ENCODE data around the gene CDCP2. TPM values are rescaled to one million over a fixed set of nuclear protein-coding genes. Genes with fewer than 3 reads are reported as not detected.

CDCP2 gene
- total RNA-seq, 2 donors from 2014 or later, result 0.23 TPM; not detected in 1

- TF ChIP-seq CTCF (IDR thresholded peaks at IDR 0.05) (no peak), POLR2AphosphoS5 (IDR thresholded peaks at IDR 0.05) (no peak)
- H3K27me3 ChIP-seq (replicated peaks; ENCODE audit: insufficient read depth), result no peaks in the 10 kb centered on the region
These were observed 34.1 kb downstream of the CDCP2 start for GRCh38 chr1:54118704-54119103.

DNA sequence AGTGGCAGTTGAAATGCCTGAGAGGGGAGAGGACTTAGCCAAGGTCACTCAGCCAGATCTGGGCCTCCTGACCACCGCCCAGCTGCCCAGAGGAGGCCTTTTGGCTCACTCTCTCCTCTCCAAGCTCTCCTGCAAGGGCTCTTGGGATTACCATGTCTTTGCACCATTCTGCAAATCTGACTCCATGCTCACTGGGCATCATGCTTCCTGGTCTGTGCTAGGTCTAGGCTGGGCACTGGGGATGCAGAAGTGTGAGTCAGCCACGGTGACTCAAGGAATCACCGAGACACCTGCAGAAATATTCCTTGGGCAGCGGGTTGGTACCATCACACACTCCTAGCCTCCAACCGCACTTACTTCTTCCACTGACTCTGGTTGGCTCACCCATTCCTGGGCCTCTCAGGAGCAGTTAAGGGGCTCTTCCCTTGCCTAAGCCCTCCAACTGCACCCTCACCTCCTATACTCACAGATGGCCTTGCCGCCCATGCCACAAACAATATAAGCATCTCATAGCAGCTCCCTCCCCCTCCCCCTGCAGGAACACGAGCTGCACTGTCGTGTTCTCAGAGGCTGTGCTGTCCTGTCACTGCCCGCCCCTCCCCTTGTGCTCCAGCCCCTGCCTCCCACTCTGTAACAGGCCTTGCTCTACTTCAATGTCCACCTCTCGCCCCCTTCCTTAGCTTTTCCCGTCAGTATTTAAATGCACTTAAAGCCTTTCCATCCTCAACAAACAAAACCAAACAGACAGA, 34.8 kb downstream of the CDCP2 start:
- TF ChIP-seq POLR2A (IDR thresholded peaks at IDR 0.05) (no peak), CTCF (IDR thresholded peaks at IDR 0.05) (no peak), POLR2AphosphoS5 (IDR thresholded peaks at IDR 0.05) (no peak)
- Histone ChIP-seq H3K36me3 (no peaks in the 10 kb centered on the region), H3K27me3 (replicated peaks; ENCODE audit: insufficient read depth) (no peaks in the 10 kb centered on the region), H3K4me1 (replicated peaks) (peaks cover 3% of the 10 kb centered on the region), H3K27ac (no peak overlapping the region), H3K9me3 (no peaks in the 10 kb centered on the region), H3K4me3 (no peak overlapping the region)
- DNase-seq (ENCODE audit: low spot score), result no peak
- WGBS, result 86% methylated on average over 11 of the region's 11 CpGs
- intact Hi-C loops (cut with DNase I), result no loop called here

More at GRCh38 chr1:54118704-54119103, 34.1 kb downstream of the CDCP2 start:
- WGBS, result 71% methylated on average over 8 of the region's 8 CpGs
- H3K27ac ChIP-seq, result no peak overlapping the region
- no peaks in the 10 kb centered on the region for H3K9me3 ChIP-seq
- peaks cover 3% of the 10 kb centered on the region for H3K4me1 ChIP-seq (replicated peaks)
- intact Hi-C loops (cut with DNase I), result no loop called here
- H3K36me3 ChIP-seq, result no peaks in the 10 kb centered on the region
- H3K4me3 ChIP-seq, result no peak overlapping the region
- DNase-seq (ENCODE audit: low spot score), result no peak

- no peak overlapping the region for H3K4me3 ChIP-seq
- DNase-seq (ENCODE audit: low spot score), result no peak
- TF ChIP-seq POLR2AphosphoS5 (IDR thresholded peaks at IDR 0.05) (no peak), POLR2A (IDR thresholded peaks at IDR 0.05) (no peak), CTCF (IDR thresholded peaks at IDR 0.05) (no peak)
- H3K36me3 ChIP-seq, result no peaks in the 10 kb centered on the region
- 90% methylated on average over 3 of the region's 3 CpGs for WGBS
- H3K27ac ChIP-seq, result no peak overlapping the region
- no peaks in the 10 kb centered on the region for H3K27me3 ChIP-seq (replicated peaks; ENCODE audit: insufficient read depth)
- intact Hi-C loops (cut with DNase I), result no loop called here
- H3K9me3 ChIP-seq, result no peaks in the 10 kb centered on the region
- H3K4me1 ChIP-seq (replicated peaks), result no peaks in the 10 kb centered on the region
These were observed 37.3 kb downstream of the CDCP2 start for GRCh38 chr1:54115520-54115919.

DNA sequence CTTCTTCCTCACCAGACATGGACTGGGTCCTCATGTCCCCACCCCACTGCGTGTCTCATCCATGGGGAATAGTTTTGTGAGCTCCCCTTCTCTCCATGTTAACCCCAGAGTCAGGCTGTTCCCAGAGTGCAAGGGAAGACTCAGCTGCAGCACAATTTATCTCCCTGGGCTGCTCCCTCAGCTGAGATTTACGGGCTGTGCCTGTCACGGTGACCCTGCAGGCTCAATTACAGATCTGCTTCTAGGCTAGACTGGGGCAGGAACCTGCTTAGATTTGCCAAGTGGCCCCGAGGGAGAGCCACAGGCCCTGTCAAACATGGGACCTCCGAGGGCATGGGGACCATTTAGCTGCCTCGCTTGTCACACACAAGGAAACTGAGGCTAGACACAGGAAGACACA, 37.8 kb downstream of the CDCP2 start:
- Histone ChIP-seq H3K27me3 (replicated peaks; ENCODE audit: insufficient read depth) (no peaks in the 10 kb centered on the region), H3K36me3 (no peaks in the 10 kb centered on the region), H3K27ac (no peak overlapping the region), H3K9me3 (no peaks in the 10 kb centered on the region), H3K4me3 (no peak overlapping the region), H3K4me1 (replicated peaks) (no peaks in the 10 kb centered on the region)
- intact Hi-C loops (cut with DNase I), result no loop called here
- WGBS, result 51% methylated on average over 6 of the region's 6 CpGs
- no peak for DNase-seq (ENCODE audit: low spot score)
- TF ChIP-seq POLR2AphosphoS5 (IDR thresholded peaks at IDR 0.05), result no peak
- TF ChIP-seq POLR2A (IDR thresholded peaks at IDR 0.05), result no peak
- TF ChIP-seq CTCF (IDR thresholded peaks at IDR 0.05), result no peak

DNA sequence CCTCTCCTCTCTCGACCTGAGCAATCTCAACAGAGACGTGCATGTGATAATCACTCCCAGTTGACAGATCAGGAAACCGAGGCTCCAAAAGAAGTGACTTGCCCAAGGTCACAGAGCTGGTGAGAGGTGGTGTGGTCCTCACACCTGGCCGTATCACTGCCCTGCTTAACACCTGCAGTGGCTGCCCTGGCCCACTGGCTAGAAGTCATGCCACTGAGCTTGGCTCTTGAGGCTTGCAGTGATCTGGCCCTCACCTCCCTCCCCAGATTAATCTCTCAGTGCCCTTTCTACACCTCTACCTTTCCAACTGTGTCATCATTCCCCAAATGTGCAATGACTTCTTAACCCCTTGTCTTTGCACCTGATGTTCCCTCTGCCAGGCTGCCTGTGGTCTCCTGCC, 38.8 kb downstream of the CDCP2 start:
- no peak overlapping the region for H3K4me3 ChIP-seq
- no peak for DNase-seq (ENCODE audit: low spot score)
- TF ChIP-seq POLR2A (IDR thresholded peaks at IDR 0.05), result no peak
- intact Hi-C loops (cut with DNase I), result no loop called here
- H3K9me3 ChIP-seq, result no peaks in the 10 kb centered on the region
- H3K36me3 ChIP-seq, result no peaks in the 10 kb centered on the region
- no peak overlapping the region for H3K27ac ChIP-seq
- no peaks in the 10 kb centered on the region for H3K4me1 ChIP-seq (replicated peaks)
- no peaks in the 10 kb centered on the region for H3K27me3 ChIP-seq (replicated peaks; ENCODE audit: insufficient read depth)
- 93% methylated on average over 4 of the region's 4 CpGs for WGBS

Measured in prostate gland (tissue), 2 donors.